D721Med (cell line): Measurements from ENCODE around the gene ADAP1.

Source experiments
- DNase-seq: peaks from one replicate; pipeline ENCODE4 v3.0.0; 2011; ENCODE audit warnings: low spot score; ENCODE audit not compliant: insufficient read length
- FAIRE-seq: peaks from 2 replicates; lab custom pipeline; 2011; peaks lifted over from hg19 to GRCh38; lab: Jason Lieb, UNC
- CTCF ChIP-seq: IDR thresholded peaks from 2 replicates; pipeline ENCODE4 v1.5.1; 2012; ENCODE audit warnings: mild to moderate bottlenecking, control low read depth; ENCODE audit not compliant: insufficient read depth; ENCODE audit errors: missing control alignments

ADAP1 gene

GRCh38 chr7:985915-986741, 31.6 kb upstream of the ADAP1 start:
- no peak for FAIRE-seq
- TF ChIP-seq CTCF = no peak
- no peak for DNase-seq

DNA sequence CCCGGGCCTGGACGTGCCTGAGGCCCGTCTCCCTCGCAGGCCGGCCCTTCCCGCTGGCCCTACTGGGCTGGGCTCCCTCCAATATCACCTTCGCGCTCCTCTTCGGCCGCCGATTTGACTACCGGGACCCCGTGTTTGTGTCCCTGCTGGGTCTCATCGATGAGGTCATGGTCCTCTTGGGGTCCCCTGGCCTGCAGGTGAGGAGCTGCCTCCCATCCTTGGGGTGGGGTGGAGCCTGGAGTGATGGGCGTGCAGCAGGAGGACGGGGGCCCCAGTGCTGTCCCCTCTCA, 30.6 kb upstream of the ADAP1 start:
- no peak for DNase-seq
- FAIRE-seq = no peak
- no peak for TF ChIP-seq CTCF

- no peak for FAIRE-seq
Measured at GRCh38 chr7:984361-985126, 30.1 kb upstream of the ADAP1 start.

DNA sequence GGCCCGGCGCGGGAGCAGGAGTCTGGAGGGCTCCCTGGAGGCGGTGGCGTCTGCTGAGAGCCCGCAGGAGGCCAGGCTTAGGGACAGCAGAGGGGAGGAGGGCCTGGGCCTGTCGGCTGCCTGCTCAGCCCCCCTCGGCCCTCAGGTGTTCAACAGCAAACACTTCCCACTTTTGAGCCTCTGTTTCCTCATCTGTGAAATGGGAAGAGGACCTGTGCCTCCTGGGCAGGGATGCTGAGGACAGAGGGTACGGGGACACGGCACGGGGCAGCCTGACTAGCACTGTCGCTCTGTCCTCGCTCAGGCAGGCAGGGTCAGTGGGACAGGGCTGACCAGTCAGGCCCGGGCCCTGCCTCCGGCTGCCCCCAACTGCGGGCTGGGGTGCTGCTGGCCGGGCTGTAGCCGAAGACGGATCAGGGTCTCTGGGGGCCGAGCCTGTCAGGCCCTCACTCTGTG, 29.2 kb upstream of the ADAP1 start:
- FAIRE-seq = no peak
- no peak for TF ChIP-seq CTCF

More at GRCh38 chr7:984361-985126, 30.1 kb upstream of the ADAP1 start:
- no peak for DNase-seq
- TF ChIP-seq CTCF = no peak

DNA sequence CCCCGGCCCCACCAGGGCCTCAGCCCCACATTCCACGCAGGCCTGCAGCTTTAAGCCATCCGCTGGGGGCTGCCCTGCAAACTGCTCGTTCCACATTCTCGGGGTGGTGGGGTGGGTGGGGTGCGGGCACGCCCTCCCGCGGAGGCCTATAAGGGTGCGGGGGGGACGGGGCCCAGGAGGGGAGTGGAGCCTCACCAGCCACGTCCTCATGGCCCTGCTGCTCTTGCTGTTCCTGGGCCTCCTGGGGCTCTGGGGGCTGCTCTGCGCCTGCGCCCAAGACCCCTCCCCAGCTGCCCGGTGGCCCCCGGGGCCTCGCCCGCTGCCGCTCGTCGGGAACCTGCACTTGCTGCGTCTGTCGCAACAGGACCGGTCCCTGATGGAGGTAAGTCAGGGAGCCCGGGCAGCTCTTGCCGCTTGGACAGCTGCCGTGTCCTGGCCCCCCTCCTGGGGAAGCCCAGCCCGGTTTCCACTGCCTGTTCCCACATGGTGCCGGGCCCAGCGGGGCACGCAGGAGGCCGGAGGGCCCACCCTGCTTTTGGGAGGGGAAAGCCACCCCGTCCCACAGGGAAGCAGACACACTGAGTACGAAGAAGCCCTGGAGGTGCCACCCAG, 28.6 kb upstream of the ADAP1 start, which contains the start of gene CYP2W1:
TSS of gene CYP2W1 (plus strand) at position 178 of the 612 bp plus-strand sequence. CDS start at position 209, 31 bp downstream.
- FAIRE-seq (no peak), DNase-seq (no peak)
- no peak for TF ChIP-seq CTCF

More for the DNA sequence above, 29.2 kb upstream of the ADAP1 start:
- DNase-seq = no peak

DNA sequence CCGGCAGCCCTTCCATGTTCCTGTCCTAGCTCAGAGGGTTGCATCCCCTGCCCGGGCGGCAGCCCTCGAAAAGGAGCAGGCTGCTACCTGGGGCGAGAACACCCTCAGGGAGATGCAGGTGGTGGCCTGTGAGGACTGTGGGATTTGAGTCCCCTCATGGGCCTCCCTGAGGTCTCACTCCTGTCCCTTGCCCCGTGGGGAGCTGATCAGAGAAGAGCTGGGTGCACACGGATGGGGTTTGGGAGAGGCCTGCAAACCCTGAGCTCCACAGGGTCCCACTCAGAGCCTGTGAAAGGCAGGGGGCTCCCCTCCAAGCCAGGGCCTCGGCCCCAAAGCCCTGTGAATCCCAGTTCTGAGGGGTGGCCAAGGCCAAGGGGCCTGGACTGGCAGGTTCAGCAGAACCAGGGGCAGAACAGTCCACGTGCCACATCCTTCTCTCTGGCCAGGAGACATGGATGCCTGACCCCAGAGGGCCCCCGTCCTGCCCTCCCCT, 28.1 kb upstream of the ADAP1 start:
- TF ChIP-seq CTCF = no peak
- no peak for FAIRE-seq

More for the DNA sequence above, 28.1 kb upstream of the ADAP1 start:
- DNase-seq = no peak
